A204.1 (cell line): ENCODE measurements around the gene ZNF207.
"Not testable (repeated sequence)": the region's sequence is repeated elsewhere in the genome, so short reads cannot be mapped to it uniquely, and the experiment has no call there.

ENCODE experiments used
- FAIRE-seq: peaks from 2 replicates; lab custom pipeline; 2012; peaks lifted over from hg19 to GRCh38; lab: Jason Lieb, UNC

Gene ZNF207

DNA sequence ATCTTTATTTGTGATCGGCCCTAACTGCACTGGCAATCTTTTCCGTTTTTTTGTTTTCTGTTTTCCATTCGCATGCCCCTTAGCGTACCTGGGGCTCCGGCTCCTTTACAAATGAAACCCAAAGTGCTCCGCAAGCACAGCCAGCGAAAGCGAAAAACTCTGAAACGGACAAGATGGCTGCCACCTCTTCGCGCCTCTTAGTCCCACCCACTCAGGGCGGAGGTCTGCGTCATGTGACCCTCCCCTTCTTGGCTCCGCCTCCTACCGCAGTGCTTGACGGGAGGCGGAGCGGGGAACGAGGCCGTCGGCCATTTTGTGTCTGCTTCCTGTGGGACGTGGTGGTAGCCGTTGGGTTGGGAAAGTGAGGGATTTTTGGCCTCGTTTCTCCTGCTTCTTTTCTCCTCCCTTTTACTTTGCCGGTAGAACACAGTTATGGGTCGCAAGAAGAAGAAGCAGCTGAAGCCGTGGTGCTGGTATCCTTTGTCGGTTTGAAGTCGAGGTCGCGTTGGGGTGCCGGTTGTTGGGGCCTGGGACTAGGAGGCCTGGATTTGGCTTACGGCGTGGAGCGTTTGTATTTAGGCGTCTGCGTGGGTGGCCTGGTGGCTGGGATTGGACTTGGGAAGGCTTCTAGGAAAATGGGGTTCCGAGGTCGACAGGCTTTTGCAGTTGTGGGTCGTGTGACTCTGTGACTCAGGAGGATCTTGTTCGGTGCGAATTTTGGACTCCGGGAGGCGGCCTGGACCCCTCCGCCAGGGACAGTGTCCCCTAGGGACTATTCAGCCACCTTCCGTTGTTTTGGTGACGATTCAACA is at the start of gene ZNF207:
ZNF207 (plus strand) TSS at position 304 of the 812 bp plus-strand sequence; CDS start at position 433, 129 bp downstream.
- FAIRE-seq, result peak; percentile 87

- no peak for FAIRE-seq
Observed at GRCh38 chr17:32302037-32302436, 47.9 kb upstream of the ZNF207 start.

GRCh38 chr17:32302860-32303649 is 46.9 kb upstream of the ZNF207 start:
- no peak for FAIRE-seq

- no peak for FAIRE-seq
Observed at GRCh38 chr17:32303781-32304288, 46.1 kb upstream of the ZNF207 start.

GRCh38 chr17:32305049-32305448 is 44.9 kb upstream of the ZNF207 start:
- no peak for FAIRE-seq

- no peak for FAIRE-seq
Observed at GRCh38 chr17:32307658-32308057, 42.3 kb upstream of the ZNF207 start.

- FAIRE-seq, result no peak
Observed at GRCh38 chr17:32311028-32311536, 38.9 kb upstream of the ZNF207 start.

GRCh38 chr17:32314636-32315035 is 35.3 kb upstream of the ZNF207 start:
- FAIRE-seq, result no peak

DNA sequence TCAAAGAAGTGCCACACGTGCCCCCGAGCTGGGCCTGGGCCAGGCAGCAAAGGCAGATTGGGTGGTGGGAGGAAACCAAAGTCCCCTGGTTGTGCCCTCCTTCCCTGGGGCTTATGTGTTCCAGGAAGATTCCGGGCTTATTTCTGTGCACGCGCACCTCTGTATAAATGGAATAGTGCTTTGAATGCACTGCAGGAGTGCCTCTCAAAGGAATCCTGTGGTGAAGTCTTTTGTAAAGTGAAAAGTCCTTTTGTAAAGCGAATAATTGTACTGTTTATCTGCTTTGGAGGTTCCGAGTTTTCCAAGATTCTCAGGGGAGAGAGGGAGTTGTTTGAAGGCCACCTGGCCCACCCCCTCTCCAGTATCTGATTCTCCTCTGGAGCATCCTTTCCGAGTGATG is 34.8 kb upstream of the ZNF207 start:
- FAIRE-seq, result no peak

GRCh38 chr17:32316653-32317052 is 33.3 kb upstream of the ZNF207 start:
- not testable (repeated sequence) for FAIRE-seq

GRCh38 chr17:32317353-32317752 is 32.6 kb upstream of the ZNF207 start:
- no peak for FAIRE-seq

- no peak for FAIRE-seq
Observed at GRCh38 chr17:32318071-32318470, 31.9 kb upstream of the ZNF207 start.

DNA sequence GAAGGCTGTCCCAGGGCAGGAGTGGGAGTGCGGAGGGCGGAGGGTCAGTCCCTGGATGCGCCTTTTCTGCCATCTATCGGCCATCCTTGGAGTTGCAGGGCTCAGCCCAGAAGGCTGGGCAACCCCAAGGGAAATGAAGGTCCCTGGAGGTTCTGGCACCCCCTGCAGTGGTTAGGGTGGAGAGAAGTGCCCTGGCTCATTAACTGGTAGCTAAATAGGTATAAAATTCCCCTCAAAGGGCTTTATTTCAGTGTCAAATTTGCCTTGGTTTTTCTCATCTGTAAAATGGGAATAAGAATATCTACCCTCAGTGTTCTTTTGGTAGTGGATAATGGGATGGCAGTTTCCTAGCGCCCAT is 30.4 kb upstream of the ZNF207 start:
- FAIRE-seq, result no peak

- not testable (repeated sequence) for FAIRE-seq
Observed at GRCh38 chr17:32320080-32320479, 29.9 kb upstream of the ZNF207 start.

DNA sequence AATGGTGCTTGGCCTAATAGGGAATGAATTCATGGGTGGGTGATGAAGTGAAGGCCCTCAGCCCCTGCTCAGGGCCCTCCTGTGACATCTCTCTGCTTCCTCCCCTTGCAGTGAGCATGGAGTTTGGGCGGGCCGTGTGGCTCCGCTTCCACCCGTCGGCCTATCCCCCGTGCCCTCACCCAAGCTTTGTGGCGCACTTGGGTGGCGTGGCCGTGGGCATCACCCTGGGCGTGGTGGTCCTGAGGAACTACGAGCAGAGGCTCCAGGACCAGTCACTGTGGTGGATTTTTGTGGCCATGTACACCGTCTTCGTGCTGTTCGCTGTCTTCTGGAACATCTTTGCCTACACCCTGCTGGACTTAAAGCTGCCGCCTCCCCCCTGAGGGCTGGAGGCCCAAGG is 29.1 kb upstream of the ZNF207 start:
- no peak for FAIRE-seq

- FAIRE-seq, result no peak
Observed at GRCh38 chr17:32323046-32323445, 26.9 kb upstream of the ZNF207 start.

- FAIRE-seq, result no peak
Observed at GRCh38 chr17:32323811-32324491, 26.0 kb upstream of the ZNF207 start.

GRCh38 chr17:32327911-32328310 is 22.0 kb upstream of the ZNF207 start:
- no peak for FAIRE-seq

- no peak for FAIRE-seq
Observed at GRCh38 chr17:32330147-32330546, 19.8 kb upstream of the ZNF207 start.

DNA sequence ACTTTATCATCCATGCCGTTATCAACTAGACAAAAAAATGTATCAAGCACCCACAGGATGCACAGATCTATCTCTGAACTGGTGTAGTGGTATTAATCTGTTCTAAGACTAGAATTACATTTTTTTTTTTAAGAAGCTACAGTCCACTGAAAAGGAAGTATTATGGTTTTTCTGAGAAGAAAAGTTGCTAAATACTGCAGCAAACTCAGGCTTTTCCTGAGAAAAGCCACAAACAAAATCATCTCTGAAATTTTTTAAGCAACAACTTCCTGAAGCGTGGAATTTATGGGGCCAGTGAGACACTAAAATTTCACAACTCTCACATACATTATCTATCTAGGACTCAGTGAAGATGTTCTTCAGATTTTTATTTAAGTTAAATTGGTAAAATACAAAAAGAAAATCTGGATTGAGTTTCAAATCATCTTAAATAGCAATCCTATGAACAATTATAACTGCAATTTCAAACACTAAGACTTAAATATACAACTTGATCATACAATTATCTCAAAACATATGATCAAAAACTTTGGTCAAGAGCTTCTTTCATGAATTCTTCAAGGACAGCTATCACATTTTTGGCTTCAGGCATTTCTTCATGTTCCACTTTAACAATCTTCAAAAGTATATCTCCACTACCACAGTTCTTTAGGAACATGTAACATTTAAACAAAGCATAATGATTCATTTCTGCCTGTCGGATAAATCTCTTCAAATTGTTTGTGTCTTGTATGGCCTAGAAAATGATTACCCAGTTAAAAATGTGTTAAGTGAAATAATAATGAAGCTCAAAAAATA is 18.5 kb upstream of the ZNF207 start:
- no peak for FAIRE-seq

GRCh38 chr17:32333187-32333586 is 16.8 kb upstream of the ZNF207 start:
- no peak for FAIRE-seq

DNA sequence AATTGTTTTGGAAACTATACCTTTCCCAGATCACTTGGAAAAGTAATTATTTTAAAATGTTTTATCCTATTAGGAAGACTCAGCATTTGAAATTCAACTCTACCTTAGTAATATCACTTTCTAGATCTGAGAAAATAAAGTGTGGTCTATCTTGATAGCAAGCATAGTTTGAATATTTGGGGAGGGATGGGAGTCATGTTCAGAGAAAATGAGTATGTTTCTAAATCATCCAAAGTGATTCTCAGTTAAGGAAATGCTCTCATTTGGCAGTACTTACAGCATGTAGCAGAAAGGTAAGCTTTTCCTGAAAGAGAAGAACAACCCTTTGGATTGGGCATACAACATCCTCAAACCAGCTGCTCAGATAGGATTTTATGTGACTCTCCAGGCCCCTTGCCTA is 14.9 kb upstream of the ZNF207 start:
- FAIRE-seq, result no peak
